Stimulated activated CD4-positive, alpha-beta T cell treated with anti-CD3 and anti-CD28 coated beads, Interleukin-12 subunit alpha, Interleukin-12 subunit beta, amount 100 ng/mL, for 4 hours (primary cell): Measurements from ENCODE around the gene WEE1.

Experiments
- DNase-seq: peaks from one replicate; pipeline ENCODE4 v3.0.0-alpha.2; 2020

WEE1 gene

GRCh38 chr11:9625728-9626127, 52.3 kb downstream of the WEE1 start:
- no peak for DNase-seq

GRCh38 chr11:9626496-9627394, 53.3 kb downstream of the WEE1 start:
- DNase-seq, result no peak

GRCh38 chr11:9629064-9629463, 55.6 kb downstream of the WEE1 start:
- no peak for DNase-seq

- DNase-seq, result no peak
Measured at GRCh38 chr11:9633679-9634078, 60.2 kb downstream of the WEE1 start.

- DNase-seq, result no peak
Measured at GRCh38 chr11:9636691-9637090, 63.2 kb downstream of the WEE1 start.

- no peak for DNase-seq
Measured at GRCh38 chr11:9639099-9639498, 65.6 kb downstream of the WEE1 start.
